CD14-positive monocyte (primary cell): ENCODE measurements around the gene AJAP1. TPM values are rescaled to one million over a fixed set of nuclear protein-coding genes. Genes with fewer than 3 reads are reported as not detected.

Source experiments
- DNase-seq, 3 donors: peaks; one replicate each; pipeline ENCODE4 v3.0.0-alpha.2; 2011 to 2022
- H2AFZ ChIP-seq: 2 replicates; pipeline ENCODE4 v1.6.0; 2012; ENCODE audit warnings: mild to moderate bottlenecking, low read depth, low read length, inconsistent platforms; ENCODE audit not compliant: insufficient read depth, poor library complexity, severe bottlenecking
- H3K27ac ChIP-seq, 2 donors: 1 replicate in 1 of 2; 2 replicates in 1 of 2; pipeline ENCODE4 v1.5.1; 2012 to 2013; ENCODE audit warnings: low read length in 2 of 2, control low read depth in 1 of 2, inconsistent platforms in 1 of 2, low read depth in 1 of 2, mild to moderate bottlenecking in 1 of 2
- H3K27me3 ChIP-seq, 2 donors: one replicate each; pipeline versions ENCODE4 v1.6.0 to v1.6.1; 2011 to 2013; ENCODE audit warnings: low read length in 2 of 2; ENCODE audit not compliant: control insufficient read depth in 2 of 2, insufficient read depth in 2 of 2
- H3K36me3 ChIP-seq, 2 donors: replicated peaks in 1 of 2; 1 replicate in 1 of 2; 2 replicates in 1 of 2; pipeline versions ENCODE4 v1.5.1 to v1.6.1; 2012 to 2013; ENCODE audit warnings: low read length in 2 of 2, control low read depth in 1 of 2, inconsistent platforms in 1 of 2, mild to moderate bottlenecking in 1 of 2; ENCODE audit not compliant: insufficient read depth in 2 of 2, control insufficient read depth in 1 of 2
- H3K4me1 ChIP-seq, 2 donors: 1 replicate in 1 of 2; 2 replicates in 1 of 2; pipeline versions ENCODE4 v1.5.1 to v1.6.1; 2012 to 2013; ENCODE audit warnings: low read length in 2 of 2, control low read depth in 1 of 2, inconsistent platforms in 1 of 2, mild to moderate bottlenecking in 1 of 2, moderate library complexity in 1 of 2; ENCODE audit not compliant: insufficient read depth in 2 of 2, control insufficient read depth in 1 of 2
- H3K4me2 ChIP-seq: replicated peaks from 2 replicates; pipeline ENCODE3; 2012; ENCODE audit warnings: low read length, moderate library complexity, mild to moderate bottlenecking; ENCODE audit not compliant: poor library complexity, severe bottlenecking; ENCODE audit errors: extremely low read depth
- H3K4me3 ChIP-seq, 3 experiments: fragments of 200-600 bp in 1 of 3; sonication (generic) in 1 of 3; replicated peaks in 1 of 3; 1 replicate in 2 of 3; 2 replicates in 1 of 3; pipeline ENCODE4 v1.5.1; 2011 to 2013; ENCODE audit warnings: low read length in 3 of 3, mild to moderate bottlenecking in 3 of 3, control low read depth in 2 of 3, low read depth in 2 of 3, inconsistent platforms in 1 of 3, moderate library complexity in 1 of 3
- H3K79me2 ChIP-seq: 2 replicates; pipeline ENCODE4 v1.6.0; 2012; ENCODE audit warnings: mild to moderate bottlenecking, control low read depth, inconsistent platforms, low read length, moderate library complexity; ENCODE audit not compliant: insufficient read depth
- H3K9ac ChIP-seq: 2 replicates; pipeline ENCODE4 v1.6.0; 2017; ENCODE audit warnings: low read length, mild to moderate bottlenecking; ENCODE audit not compliant: insufficient read depth, poor library complexity, severe bottlenecking
- H3K9me3 ChIP-seq, 2 donors: replicated peaks in 1 of 2; 1 replicate in 1 of 2; 2 replicates in 1 of 2; pipeline versions ENCODE4 v1.5.1 to v1.6.1; 2012 to 2013; ENCODE audit warnings: low read length in 2 of 2, control low read depth in 1 of 2; ENCODE audit not compliant: control insufficient read depth in 1 of 2, insufficient read depth in 1 of 2
- H4K20me1 ChIP-seq: 2 replicates; pipeline ENCODE4 v1.6.0; 2012; ENCODE audit warnings: mild to moderate bottlenecking, low read length, control low read depth, moderate library complexity; ENCODE audit not compliant: insufficient read depth
- H3K27ac Mint-ChIP-seq, 7 donors: one replicate each; pipeline ENCODE4 v1.8.0; 2020; ENCODE audit warnings: mild to moderate bottlenecking in 7 of 7, mixed read lengths in 7 of 7, moderate library complexity in 6 of 7, inconsistent platforms in 2 of 7
- H3K27me3 Mint-ChIP-seq, 3 donors: one replicate each; pipeline ENCODE4 v1.8.0; 2021 to 2022; ENCODE audit warnings: low read depth in 3 of 3, mild to moderate bottlenecking in 3 of 3, mixed read lengths in 3 of 3, moderate library complexity in 3 of 3, inconsistent platforms in 1 of 3
- H3K36me3 Mint-ChIP-seq, 2 donors: one replicate each; pipeline ENCODE4 v1.8.0; 2020; ENCODE audit warnings: mixed read lengths in 2 of 2, inconsistent platforms in 1 of 2, mild to moderate bottlenecking in 1 of 2
- H3K4me1 Mint-ChIP-seq: one replicate; pipeline ENCODE4 v1.8.0; 2020; ENCODE audit warnings: mild to moderate bottlenecking, mixed read lengths
- H3K4me3 Mint-ChIP-seq, 2 donors: one replicate each; pipeline ENCODE4 v1.8.0; 2020; ENCODE audit warnings: mild to moderate bottlenecking in 2 of 2, mixed read lengths in 2 of 2, moderate library complexity in 1 of 2
- H3K9me3 Mint-ChIP-seq, 7 donors: one replicate each; pipeline ENCODE4 v1.8.0; 2020 to 2022; ENCODE audit warnings: mixed read lengths in 7 of 7, mild to moderate bottlenecking in 6 of 7, moderate library complexity in 6 of 7, inconsistent platforms in 2 of 7
- WGBS: methylation state at CpG from one replicate; pipeline ENCODE4 v1.1.5; 2013; ENCODE audit warnings: missing lambda C conversion rate; ENCODE audit not compliant: insufficient coverage; 5-methylcytosine and 5-hydroxymethylcytosine counted together
- intact Hi-C, 2 donors: fragments of 100-400 bp; cut with micrococcal nuclease; formaldehyde crosslinking; loops; one replicate each; pipeline versions ENCODE4 v1.15.0 to v1.15.1; 2023
- polyA plus RNA-seq, 3 donors: library from polyadenylated mRNA; depleted of rRNA in 1 of 3; unstranded in 2 of 3; stranded (reverse) in 1 of 3; fragments of 300-500 nt in 2 of 3; fragments of >200 nt in 1 of 3; fragmentation: Illumina TruSeq in 2 of 3; gene quantifications; 1 replicate in 2 of 3; 2 replicates in 1 of 3; pipeline ENCODE4 v1.2.3, GENCODE V29; 2012 to 2021
- TF ChIP-seq, protein P1 (sequence below): fragments of 200-600 bp; IDR thresholded peaks from one replicate; pipeline ENCODE4 v1.8.0; 2022; ENCODE audit warnings: antibody characterized with exemption, mild to moderate bottlenecking

The AJAP1 gene
- polyA plus RNA-seq, 3 donors, result not detected

DNA sequence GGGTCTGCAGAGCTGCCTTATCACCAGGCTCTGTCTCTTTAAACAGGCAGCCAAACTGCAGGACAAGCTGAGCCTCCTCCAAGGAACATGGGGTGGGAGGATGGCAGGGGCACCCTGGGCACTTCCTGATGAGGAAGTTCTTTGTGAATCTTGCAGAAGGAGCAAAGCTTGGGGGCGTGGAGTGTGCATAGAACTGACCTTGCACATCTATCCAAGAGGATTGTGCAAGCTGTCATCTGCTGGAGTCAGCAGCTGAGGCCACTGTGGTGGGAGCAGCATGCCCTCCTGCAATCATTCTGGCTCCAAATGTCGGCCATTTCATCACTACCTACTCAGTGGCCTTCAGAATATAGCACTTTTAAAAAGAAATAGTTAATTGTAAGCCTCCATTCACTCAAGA is 182.2 kb downstream of the AJAP1 start:
- no peaks in the 10 kb centered on the region for H3K79me2 ChIP-seq
- H3K27me3 Mint-ChIP-seq, result peaks cover 1 to 3% (median 2%) of the 10 kb centered on the region in 3 donors
- DNase-seq, result no peak
- no peaks in the 10 kb centered on the region for H4K20me1 ChIP-seq
- H3K36me3 Mint-ChIP-seq, result no peaks in the 10 kb centered on the region
- H3K4me1 Mint-ChIP-seq, result no peaks in the 10 kb centered on the region
- TF ChIP-seq, protein P1, sequence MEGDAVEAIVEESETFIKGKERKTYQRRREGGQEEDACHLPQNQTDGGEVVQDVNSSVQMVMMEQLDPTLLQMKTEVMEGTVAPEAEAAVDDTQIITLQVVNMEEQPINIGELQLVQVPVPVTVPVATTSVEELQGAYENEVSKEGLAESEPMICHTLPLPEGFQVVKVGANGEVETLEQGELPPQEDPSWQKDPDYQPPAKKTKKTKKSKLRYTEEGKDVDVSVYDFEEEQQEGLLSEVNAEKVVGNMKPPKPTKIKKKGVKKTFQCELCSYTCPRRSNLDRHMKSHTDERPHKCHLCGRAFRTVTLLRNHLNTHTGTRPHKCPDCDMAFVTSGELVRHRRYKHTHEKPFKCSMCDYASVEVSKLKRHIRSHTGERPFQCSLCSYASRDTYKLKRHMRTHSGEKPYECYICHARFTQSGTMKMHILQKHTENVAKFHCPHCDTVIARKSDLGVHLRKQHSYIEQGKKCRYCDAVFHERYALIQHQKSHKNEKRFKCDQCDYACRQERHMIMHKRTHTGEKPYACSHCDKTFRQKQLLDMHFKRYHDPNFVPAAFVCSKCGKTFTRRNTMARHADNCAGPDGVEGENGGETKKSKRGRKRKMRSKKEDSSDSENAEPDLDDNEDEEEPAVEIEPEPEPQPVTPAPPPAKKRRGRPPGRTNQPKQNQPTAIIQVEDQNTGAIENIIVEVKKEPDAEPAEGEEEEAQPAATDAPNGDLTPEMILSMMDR, result no peak
- H3K9me3 Mint-ChIP-seq, result peaks cover 2 to 10% (median 6%) of the 10 kb centered on the region in 7 donors
- no peaks in the 10 kb centered on the region for H3K27me3 ChIP-seq
- no CpG with 5 or more reads among the region's 2 CpGs for WGBS
- no peak overlapping the region for H3K4me3 Mint-ChIP-seq
- H3K4me3 ChIP-seq, result no peak overlapping the region
- H3K4me2 ChIP-seq, result no peak overlapping the region
- H2AFZ ChIP-seq, result no peak overlapping the region
- no peak overlapping the region for H3K9ac ChIP-seq
- H3K27ac Mint-ChIP-seq, result no peak overlapping the region
- intact Hi-C loops, result no loop called here
- H3K36me3 ChIP-seq, result no peaks in the 10 kb centered on the region
- H3K4me1 ChIP-seq, result no peaks in the 10 kb centered on the region
- peaks cover 0 to 7% of the 10 kb centered on the region in 2 donors for H3K9me3 ChIP-seq
- no peak overlapping the region for H3K27ac ChIP-seq

DNA sequence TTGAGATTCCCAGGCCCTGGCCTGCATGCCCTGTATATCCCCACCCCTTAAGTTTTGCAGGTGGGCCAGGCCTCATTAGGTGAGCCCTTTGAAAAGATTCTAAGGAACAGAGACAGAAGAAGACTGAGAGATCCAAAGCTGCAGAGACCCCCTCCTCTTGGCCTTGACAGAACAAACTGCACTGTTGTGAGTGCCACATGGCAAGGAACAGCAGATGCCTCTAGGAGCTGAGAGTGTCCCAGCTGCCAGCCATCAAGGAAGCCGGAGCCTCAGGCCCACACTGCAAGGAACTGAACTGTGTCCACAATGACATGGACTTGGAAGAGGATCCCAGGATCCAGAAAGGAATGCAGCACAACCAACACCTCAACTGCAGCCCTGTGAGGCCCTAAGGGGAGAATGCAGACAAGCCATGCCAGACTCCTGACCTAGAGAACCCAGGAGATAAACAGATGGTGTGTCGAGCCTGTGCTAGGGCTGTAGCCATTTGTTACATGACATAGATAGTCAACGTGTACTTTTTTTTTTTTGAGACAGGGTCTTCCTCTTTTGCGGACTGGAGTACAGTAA is 182.7 kb downstream of the AJAP1 start:
- Mint-ChIP-seq H3K4me1 (no peaks in the 10 kb centered on the region), H3K27me3 (peaks cover 1 to 3% (median 2%) of the 10 kb centered on the region in 3 donors), H3K27ac (no peak overlapping the region), H3K4me3 (no peak overlapping the region), H3K36me3 (no peaks in the 10 kb centered on the region), H3K9me3 (peaks cover 2 to 10% (median 6%) of the 10 kb centered on the region in 7 donors)
- no peaks in the 10 kb centered on the region for H3K27me3 ChIP-seq
- H4K20me1 ChIP-seq, result no peaks in the 10 kb centered on the region
- no peak overlapping the region for H3K27ac ChIP-seq
- peaks cover 0 to 7% of the 10 kb centered on the region in 2 donors for H3K9me3 ChIP-seq
- H3K4me1 ChIP-seq, result no peaks in the 10 kb centered on the region
- H2AFZ ChIP-seq, result no peak overlapping the region
- H3K79me2 ChIP-seq, result no peaks in the 10 kb centered on the region
- H3K4me3 ChIP-seq, result no peak overlapping the region
- intact Hi-C loops, result no loop called here
- H3K4me2 ChIP-seq, result no peak overlapping the region
- no peak overlapping the region for H3K9ac ChIP-seq
- WGBS, result 54% methylated on average over 3 of the region's 4 CpGs
- no peak for DNase-seq
- TF ChIP-seq, protein P1, result no peak
- H3K36me3 ChIP-seq, result no peaks in the 10 kb centered on the region
